ENCODE results near the gene TRABD2B. TPM values are rescaled to one million over a fixed set of nuclear protein-coding genes. Genes with fewer than 3 reads are reported as not detected.

Gene TRABD2B
- total and polyA plus RNA-seq, 2 donors (not counting 3 experiments of a cell fraction or from before 2014, with no cell fraction given): not detected

- Histone ChIP-seq H3K9me3 (replicated peaks; ENCODE audit: control insufficient read depth, insufficient read depth, low read length) (no peaks in the 10 kb centered on the region), H3K4me1 (ENCODE audit: control insufficient read depth, extremely low read depth, insufficient read depth, low read length) (no peaks in the 10 kb centered on the region), H3K4me3 (replicated peaks in 1 of 3; ENCODE audit: insufficient read depth in 1 of 3, low read depth in 1 of 3, low read length in 3 of 3) (no peak overlapping the region), H3K27ac (ENCODE audit: insufficient read depth, low read depth, low read length) (no peak overlapping the region), H4K20me1 (replicated peaks; ENCODE audit: control insufficient read depth, extremely low read depth, insufficient read depth, low read length) (no peaks in the 10 kb centered on the region), H2AFZ (ENCODE audit: low read depth, low read length) (no peak overlapping the region), H3K4me2 (ENCODE audit: insufficient read depth, low read length) (no peak overlapping the region), H3K27me3 (ENCODE audit: control insufficient read depth in 2 of 2, insufficient read depth in 2 of 2, low read length in 2 of 2) (no peaks in the 10 kb centered on the region), H3K9me1 (replicated peaks; ENCODE audit: control insufficient read depth, extremely low read depth, insufficient read depth, low read length) (no peaks in the 10 kb centered on the region), H3K79me2 (ENCODE audit: control insufficient read depth, insufficient read depth, low read length) (no peaks in the 10 kb centered on the region), H3K9ac (replicated peaks; ENCODE audit: extremely low read depth, insufficient read depth, low read length) (no peak overlapping the region), H3K36me3 (ENCODE audit: control insufficient read depth in 2 of 2, extremely low read depth in 1 of 2, insufficient read depth in 2 of 2, low read length in 2 of 2) (no peaks in the 10 kb centered on the region)
- intact Hi-C loops (cut with micrococcal nuclease) (no loop called here), dilution Hi-C loops (cut with MboI; ENCODE audit: extremely low pct_ligation_motif_present, low sequenced_read_pairs) (no loop called here)
- no TSS peak for BruUV-seq (replicated peaks)
- no peak for FAIRE-seq
- CTCF ChIA-PET: no interaction called here
- POLR2A ChIA-PET: no interaction called here
- DNase-seq (ENCODE audit: low read depth, low spot score): no peak
- TF ChIP-seq FOS (IDR thresholded peaks at IDR 0.05; ENCODE audit: borderline replicate concordance, insufficient read depth, low read length) (no peak), POLR2A (IDR thresholded peaks at IDR 0.05; ENCODE audit: low read depth, low read length) (no peak), MAX (IDR thresholded peaks at IDR 0.05; ENCODE audit: insufficient read depth, insufficient read length) (no peak), GATA2 (IDR thresholded peaks at IDR 0.05; ENCODE audit: insufficient read depth, insufficient read length, low read depth, low read length) (no peak), EZH2 (IDR thresholded peaks at IDR 0.05; ENCODE audit: borderline replicate concordance, low read depth, low read length, severe bottlenecking) (no peak), CTCF (IDR thresholded peaks at IDR 0.05; ENCODE audit: extremely low read depth in 1 of 2, insufficient read depth in 1 of 2, low read depth in 1 of 2, low read length in 2 of 2) (no peak), MYC (IDR thresholded peaks at IDR 0.05; ENCODE audit: low read depth, low read length) (no peak), JUN (IDR thresholded peaks at IDR 0.05; ENCODE audit: borderline replicate concordance, insufficient read depth, insufficient read length, low read depth) (no peak), POLR2AphosphoS5 (IDR thresholded peaks at IDR 0.05; ENCODE audit: insufficient read depth, low read depth, low read length) (no peak)
Measured at GRCh38 chr1:47865881-47866535, 131.2 kb downstream of the TRABD2B start.
